Measurements from ENCODE around the gene NDUFS4.

Gene NDUFS4

GRCh38 chr5:53554444-53554843 is 6.0 kb upstream of the NDUFS4 start:
- no peak overlapping the region for H3K27ac ChIP-seq
- POLR2A ChIA-PET (ENCODE audit: low non-redundant PET) = interaction anchor here (0.6 kb wide), 1 partner anchor 12 kb away, joined by 3 read pairs; no protein-coding TSS in a partner anchor
- TF ChIP-seq CTCF (conservative IDR thresholded peaks at IDR 0.05; ENCODE audit: low read depth) = no peak
- no peak for DNase-seq (ENCODE audit: low spot score)
- CTCF ChIA-PET = no interaction called here

GRCh38 chr5:53555160-53555559 is 5.3 kb upstream of the NDUFS4 start:
- H3K27ac ChIP-seq = no peak overlapping the region
- CTCF ChIA-PET = no interaction called here
- POLR2A ChIA-PET (ENCODE audit: low non-redundant PET) = interaction anchor here (0.6 kb wide), 1 partner anchor 12 kb away, joined by 3 read pairs; no protein-coding TSS in a partner anchor
- no peak for TF ChIP-seq CTCF (conservative IDR thresholded peaks at IDR 0.05; ENCODE audit: low read depth)
- no peak for DNase-seq (ENCODE audit: low spot score)

DNA sequence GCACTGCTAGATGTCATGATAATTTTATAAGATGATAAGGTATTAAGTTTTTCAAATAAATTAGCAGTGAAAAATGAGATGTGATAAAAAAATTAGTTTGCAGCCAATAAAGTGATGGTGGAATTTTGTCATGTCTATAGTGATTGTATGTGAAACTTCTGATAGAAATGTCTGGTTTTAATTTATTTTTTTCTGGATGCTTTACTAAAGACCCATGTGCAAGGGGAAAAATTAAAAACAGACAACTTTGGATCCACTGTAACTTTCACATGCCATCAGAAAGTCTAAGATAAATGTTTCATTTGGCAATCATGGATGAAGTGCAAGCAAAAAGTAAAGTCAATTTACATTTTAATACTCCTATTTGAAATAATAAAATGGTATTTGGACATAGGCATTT is 4.4 kb upstream of the NDUFS4 start:
- no peak for TF ChIP-seq CTCF (conservative IDR thresholded peaks at IDR 0.05; ENCODE audit: low read depth)
- CTCF ChIA-PET = no interaction called here
- POLR2A ChIA-PET (ENCODE audit: low non-redundant PET) = no interaction called here
- no peak for DNase-seq (ENCODE audit: low spot score)
- H3K27ac ChIP-seq = no peak overlapping the region

GRCh38 chr5:53557386-53557785 is 3.1 kb upstream of the NDUFS4 start:
- no peak for DNase-seq (ENCODE audit: low spot score)
- no peak overlapping the region for H3K27ac ChIP-seq
- POLR2A ChIA-PET (ENCODE audit: low non-redundant PET) = no interaction called here
- TF ChIP-seq CTCF (conservative IDR thresholded peaks at IDR 0.05; ENCODE audit: low read depth) = no peak
- CTCF ChIA-PET = interaction anchor here (0.6 kb wide), 1 partner anchor 16 kb away, joined by 8 read pairs; no protein-coding TSS in a partner anchor

DNA sequence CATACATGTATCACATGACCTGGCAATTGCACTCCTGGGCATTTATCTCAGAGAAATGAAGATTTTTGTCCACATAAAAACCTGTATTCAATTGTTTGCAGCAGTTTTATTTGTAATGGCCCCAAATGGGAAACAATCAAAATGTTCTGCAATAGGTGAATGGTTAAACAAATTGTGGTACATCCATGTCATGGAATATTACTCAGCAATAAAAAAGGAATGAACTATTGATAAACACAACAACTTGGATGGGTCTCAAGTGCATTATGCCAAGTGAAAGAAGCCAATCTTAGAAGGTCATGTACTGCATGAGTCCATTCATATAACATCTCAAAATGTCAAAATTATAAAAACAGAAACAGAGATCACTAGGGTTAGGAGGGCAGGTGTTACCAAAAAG is 1.5 kb upstream of the NDUFS4 start:
- no peak for TF ChIP-seq CTCF (conservative IDR thresholded peaks at IDR 0.05; ENCODE audit: low read depth)
- CTCF ChIA-PET = no interaction called here
- DNase-seq (ENCODE audit: low spot score) = no peak
- POLR2A ChIA-PET (ENCODE audit: low non-redundant PET) = no interaction called here
- no peak overlapping the region for H3K27ac ChIP-seq

GRCh38 chr5:53560028-53560427 is 411 bp upstream of the NDUFS4 start:
- CTCF ChIA-PET = no interaction called here
- POLR2A ChIA-PET (ENCODE audit: low non-redundant PET) = no interaction called here
- DNase-seq (ENCODE audit: low spot score) = no peak
- TF ChIP-seq CTCF (conservative IDR thresholded peaks at IDR 0.05; ENCODE audit: low read depth) = no peak
- H3K27ac ChIP-seq = peak overlapping the region; percentile 86

DNA sequence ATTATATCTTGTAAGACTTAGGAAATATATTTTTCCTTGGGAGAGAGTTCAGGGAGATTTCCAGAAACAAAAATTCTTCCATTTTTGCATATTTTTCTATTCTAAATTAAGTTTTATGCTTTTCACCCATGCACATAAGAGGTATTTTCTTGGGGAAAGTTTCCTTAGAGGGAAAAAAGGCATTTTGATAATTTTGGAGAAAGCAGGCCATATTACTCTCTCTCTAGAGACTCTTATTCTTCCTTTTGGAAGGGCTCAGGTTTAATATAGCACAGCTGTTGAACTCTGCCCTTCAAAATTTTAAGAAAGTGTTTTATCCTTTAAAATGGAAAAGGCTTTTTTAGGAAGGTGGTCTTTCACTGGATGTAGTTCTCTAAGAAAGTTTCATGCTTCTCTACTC is 8.0 kb downstream of the NDUFS4 start:
- no peak for TF ChIP-seq CTCF (conservative IDR thresholded peaks at IDR 0.05; ENCODE audit: low read depth)
- H3K27ac ChIP-seq = no peak overlapping the region
- ChIA-PET CTCF (no interaction called here), POLR2A (ENCODE audit: low non-redundant PET) (interaction anchor here (0.5 kb wide), 1 partner anchor 146 kb away, joined by 4 read pairs; no protein-coding TSS in a partner anchor)
- DNase-seq (ENCODE audit: low spot score) = no peak

All from RWPE1 (cell line).